HL-60 (cell line): Measurements from ENCODE around the gene CEP85.
A peak's percentile ranks its signal among the peaks of the same experiment; 100 is the strongest.

ENCODE experiments used
- CTCF ChIP-seq: IDR thresholded peaks from one replicate; pipeline ENCODE4 v1.5.1; 2011; ENCODE audit warnings: low read length, control low read depth, inconsistent platforms; ENCODE audit not compliant: insufficient read depth
- POLR2AphosphoS5 ChIP-seq: IDR thresholded peaks from 2 replicates; pipeline ENCODE4 v1.6.1; 2012; ENCODE audit warnings: low read depth
- REST ChIP-seq: IDR thresholded peaks from 2 replicates; pipeline ENCODE4 v1.6.1; 2012; ENCODE audit warnings: low read depth; ENCODE audit not compliant: insufficient replicate concordance
- SPI1 ChIP-seq: IDR thresholded peaks from 2 replicates; pipeline ENCODE4 v1.6.1; 2012; ENCODE audit warnings: low read depth, mild to moderate bottlenecking, borderline replicate concordance

GRCh38 chr1:26280333-26281042 is 46.5 kb downstream of the CEP85 start:
- TF ChIP-seq CTCF (no peak), POLR2AphosphoS5 (0 out of 2 replicates have a peak, but pooled peaks have one; percentile 10), REST (no peak), SPI1 (peak; percentile 43; the same call in 1 of the 2 replicates)
